NCI-H2227 (cell line): ENCODE data around the gene DDX3X.
"Not testable (repeated sequence)": the region's sequence is repeated elsewhere in the genome, so short reads cannot be mapped to it uniquely, and the experiment has no call there.

Source experiments
- DNase-seq: peaks from one replicate; lab custom pipeline; 2025; ENCODE audit not compliant: unreplicated experiment; lab: John Stamatoyannopoulos, UW

Gene DDX3X

GRCh38 chrX:41333744-41334362, at the start of gene DDX3X:
Gene DDX3X (plus strand): TSS chrX:41334162. CDS start chrX:41334253, 91 bp downstream.
- DNase-seq = peak; percentile 96

- not testable (repeated sequence) for DNase-seq
Observed at GRCh38 chrX:41285928-41286327, 48.0 kb upstream of the DDX3X start.

- no peak for DNase-seq
Observed at GRCh38 chrX:41288641-41289040, 45.3 kb upstream of the DDX3X start.

GRCh38 chrX:41289095-41289494, 44.9 kb upstream of the DDX3X start:
- no peak for DNase-seq

GRCh38 chrX:41291309-41291708, 42.7 kb upstream of the DDX3X start:
- no peak for DNase-seq

GRCh38 chrX:41293269-41293668, 40.7 kb upstream of the DDX3X start:
- no peak for DNase-seq

GRCh38 chrX:41300758-41301437, 33.1 kb upstream of the DDX3X start:
- no peak for DNase-seq

GRCh38 chrX:41301438-41301824, 32.5 kb upstream of the DDX3X start:
- no peak for DNase-seq

GRCh38 chrX:41302370-41302769, 31.6 kb upstream of the DDX3X start:
- no peak for DNase-seq

GRCh38 chrX:41303013-41303412, 30.9 kb upstream of the DDX3X start:
- DNase-seq = no peak

- DNase-seq = no peak
Observed at GRCh38 chrX:41304178-41304577, 29.8 kb upstream of the DDX3X start.

GRCh38 chrX:41308884-41309647, 24.9 kb upstream of the DDX3X start:
- no peak for DNase-seq

- no peak for DNase-seq
Observed at GRCh38 chrX:41312786-41313185, 21.2 kb upstream of the DDX3X start.

GRCh38 chrX:41313419-41313818, 20.5 kb upstream of the DDX3X start:
- DNase-seq = no peak

GRCh38 chrX:41314204-41314603, 19.8 kb upstream of the DDX3X start:
- no peak for DNase-seq

GRCh38 chrX:41314881-41315280, 19.1 kb upstream of the DDX3X start:
- no peak for DNase-seq

GRCh38 chrX:41316266-41316665, 17.7 kb upstream of the DDX3X start:
- DNase-seq = not testable (repeated sequence)

GRCh38 chrX:41317477-41318208, 16.3 kb upstream of the DDX3X start:
- DNase-seq = no peak

GRCh38 chrX:41320393-41320792, 13.6 kb upstream of the DDX3X start:
- DNase-seq = no peak

- no peak for DNase-seq
Observed at GRCh38 chrX:41322821-41323603, 10.9 kb upstream of the DDX3X start.

- no peak for DNase-seq
Observed at GRCh38 chrX:41326431-41326830, 7.5 kb upstream of the DDX3X start.
